SKM-1 treated with dmso at 0.1 percent for 144 hours (cell line): ENCODE data around the gene FBXL20.
"Not testable (repeated sequence)": the region's sequence is repeated elsewhere in the genome, so short reads cannot be mapped to it uniquely, and the experiment has no call there.

Experiments
- DNase-seq: peaks from one replicate; lab custom pipeline; 2025; ENCODE audit not compliant: unreplicated experiment; lab: John Stamatoyannopoulos, UW

FBXL20 gene, protein sequence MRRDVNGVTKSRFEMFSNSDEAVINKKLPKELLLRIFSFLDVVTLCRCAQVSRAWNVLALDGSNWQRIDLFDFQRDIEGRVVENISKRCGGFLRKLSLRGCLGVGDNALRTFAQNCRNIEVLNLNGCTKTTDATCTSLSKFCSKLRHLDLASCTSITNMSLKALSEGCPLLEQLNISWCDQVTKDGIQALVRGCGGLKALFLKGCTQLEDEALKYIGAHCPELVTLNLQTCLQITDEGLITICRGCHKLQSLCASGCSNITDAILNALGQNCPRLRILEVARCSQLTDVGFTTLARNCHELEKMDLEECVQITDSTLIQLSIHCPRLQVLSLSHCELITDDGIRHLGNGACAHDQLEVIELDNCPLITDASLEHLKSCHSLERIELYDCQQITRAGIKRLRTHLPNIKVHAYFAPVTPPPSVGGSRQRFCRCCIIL

DNA sequence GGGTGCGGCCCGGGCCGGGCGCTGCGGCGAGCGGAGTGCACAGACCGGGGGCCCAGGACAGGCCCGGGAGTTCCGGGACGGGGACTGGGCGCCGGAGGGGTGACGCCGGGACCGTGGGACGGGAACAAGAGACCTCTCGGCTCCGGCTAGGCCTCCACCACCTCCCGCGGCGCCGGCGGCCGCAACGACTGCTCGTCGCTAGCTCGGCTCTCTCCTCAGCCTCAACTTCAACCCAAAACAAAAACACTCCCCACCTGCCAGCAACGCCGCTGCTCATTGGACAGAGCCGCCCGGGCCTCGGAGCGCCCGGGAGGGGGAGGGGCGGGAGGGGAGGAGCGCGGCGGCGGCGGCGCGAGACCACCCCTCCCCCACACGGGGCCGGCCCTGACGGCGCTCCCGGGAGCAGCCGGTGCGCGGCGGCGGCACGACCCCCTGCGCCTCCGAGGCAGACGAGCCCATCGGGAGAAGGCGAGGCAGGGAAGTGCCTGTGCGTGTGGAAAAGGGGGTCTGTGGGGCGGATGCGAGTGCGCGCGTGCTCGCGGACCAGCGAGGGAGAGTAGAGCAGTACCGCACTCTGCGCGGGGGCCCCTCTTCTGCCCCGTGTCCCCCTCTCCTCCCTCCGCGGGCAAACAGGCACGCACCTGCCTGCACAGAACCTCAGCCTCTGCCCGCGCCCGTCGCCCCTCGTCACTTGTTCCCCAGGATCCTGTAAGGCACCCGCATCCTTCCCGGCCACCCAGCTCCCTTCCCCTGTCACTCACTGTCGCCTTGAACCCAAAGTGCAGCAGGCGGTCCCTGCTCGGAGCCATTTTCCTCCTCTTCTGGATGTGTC lies at the start of gene FBXL20:
TSS of gene FBXL20 (minus strand) at position 215 of the 832 bp plus-strand sequence. CDS start 224 bp downstream, outside the sequence.
- DNase-seq: peak; percentile 82

DNA sequence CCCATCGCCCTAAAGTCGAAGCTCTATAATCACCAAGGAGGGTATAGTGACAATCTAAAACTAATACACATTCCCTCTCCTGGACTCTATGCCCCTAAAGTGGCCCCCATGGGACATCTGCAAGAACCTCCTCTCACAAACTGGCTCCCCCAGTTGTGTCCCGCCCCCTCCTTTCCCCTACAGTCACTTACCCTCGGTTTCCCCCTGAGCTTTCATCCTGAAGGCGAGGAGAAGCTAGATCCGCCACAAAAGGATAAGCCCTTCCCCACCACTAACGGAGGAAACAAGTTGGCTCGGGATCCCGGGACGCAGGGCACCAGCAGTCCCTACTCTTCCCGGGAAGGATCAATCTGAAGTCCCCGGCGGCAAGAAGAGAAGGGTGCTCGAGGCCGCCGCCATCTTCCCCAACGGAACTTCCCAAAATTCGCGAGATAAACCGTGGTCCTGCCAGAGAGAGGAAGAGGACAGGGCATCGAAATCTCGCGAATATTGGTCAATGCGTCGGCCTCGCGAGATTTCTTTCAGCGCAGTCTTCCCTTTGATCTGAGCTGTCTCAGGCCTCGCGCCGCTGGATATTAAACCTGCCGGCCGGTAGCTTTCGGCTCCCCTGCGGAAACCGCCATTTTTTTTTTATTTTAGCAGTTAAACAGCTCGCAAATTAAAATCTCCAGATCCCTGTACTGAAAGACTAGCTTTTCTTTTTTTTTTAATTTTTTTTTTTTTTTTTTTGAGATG lies 49.6 kb upstream of the FBXL20 start, which contains the start of gene MED1:
TSS of gene MED1 (minus strand) at position 417 of the 735 bp plus-strand sequence. CDS start at position 216, 201 bp downstream.
- peak; percentile 97 for DNase-seq

DNA sequence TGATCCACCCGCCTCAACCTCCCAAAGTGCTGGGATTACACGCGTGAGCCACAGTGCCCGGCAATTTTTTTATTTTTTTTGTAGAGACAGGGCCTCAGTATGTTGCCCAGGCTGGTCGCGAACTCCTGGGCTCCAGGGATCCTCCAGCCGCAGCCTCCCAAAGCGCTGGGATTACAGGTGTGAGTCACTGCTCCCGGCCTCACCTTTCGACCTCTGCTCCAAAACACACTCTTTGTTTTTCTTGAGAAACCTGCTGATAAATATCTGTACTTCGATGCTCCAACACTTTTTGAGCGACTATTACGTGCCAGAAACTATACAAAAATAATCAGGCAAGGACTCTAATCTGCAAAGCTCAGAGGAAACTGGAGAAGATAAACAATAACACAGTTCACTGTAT lies 48.6 kb upstream of the FBXL20 start:
- DNase-seq: no peak

DNA sequence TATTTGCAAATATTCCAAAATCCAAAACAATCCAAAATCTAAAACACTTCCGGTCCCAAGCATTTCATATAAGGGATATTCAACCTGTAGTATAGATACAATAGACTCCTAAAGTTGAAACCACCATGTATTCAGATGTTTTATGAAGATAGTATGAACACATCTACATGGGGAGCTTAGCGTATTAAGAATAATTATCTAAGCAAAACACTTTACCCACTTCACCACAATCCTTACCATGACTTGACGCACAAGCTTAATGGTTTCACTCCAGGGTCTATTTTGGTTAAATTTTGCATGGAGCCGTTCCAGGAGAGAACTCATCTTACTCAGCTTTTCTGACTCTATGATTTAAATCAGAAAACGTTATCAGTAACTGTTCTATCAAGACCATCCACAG lies 46.1 kb upstream of the FBXL20 start:
- no peak for DNase-seq

DNA sequence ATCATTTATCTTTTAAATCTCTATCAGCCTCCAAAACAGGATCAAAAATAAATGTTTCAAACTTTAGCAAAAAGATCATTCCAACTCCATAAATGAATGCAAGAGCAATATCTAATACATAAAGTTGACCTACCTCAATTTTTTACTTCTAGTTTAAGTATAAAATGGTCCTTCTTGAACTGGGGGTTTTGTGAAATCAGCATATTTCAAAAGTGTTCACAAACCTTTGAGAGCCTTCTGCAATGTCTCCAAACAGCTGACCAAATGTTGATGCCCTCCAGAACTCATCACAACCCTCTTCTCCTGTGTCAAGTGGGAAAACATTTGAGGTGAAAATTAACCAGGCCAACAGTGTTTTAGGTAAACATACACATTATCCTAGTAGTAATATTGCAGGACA lies 41.9 kb upstream of the FBXL20 start:
- no peak for DNase-seq

DNA sequence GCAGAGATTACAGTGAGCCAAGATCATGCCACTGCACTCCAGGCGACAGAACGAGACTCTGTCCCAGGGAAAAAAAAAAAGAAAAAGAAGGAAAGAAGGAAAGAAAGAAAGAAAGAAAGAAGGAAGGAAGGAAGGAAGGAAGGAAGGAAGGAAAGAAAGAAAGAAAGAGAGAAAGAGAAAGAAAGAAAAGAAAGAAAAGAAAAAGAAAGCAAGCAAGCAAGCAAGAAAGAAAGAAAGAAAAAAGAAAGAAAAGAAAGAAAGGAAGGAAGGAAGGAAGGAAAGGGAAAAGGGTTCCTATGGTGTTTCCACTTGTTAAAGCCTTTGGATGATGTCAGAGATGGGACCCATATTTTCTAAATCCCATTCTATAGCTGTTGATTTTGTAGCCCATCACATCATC lies 38.4 kb upstream of the FBXL20 start:
- DNase-seq: not testable (repeated sequence)

DNA sequence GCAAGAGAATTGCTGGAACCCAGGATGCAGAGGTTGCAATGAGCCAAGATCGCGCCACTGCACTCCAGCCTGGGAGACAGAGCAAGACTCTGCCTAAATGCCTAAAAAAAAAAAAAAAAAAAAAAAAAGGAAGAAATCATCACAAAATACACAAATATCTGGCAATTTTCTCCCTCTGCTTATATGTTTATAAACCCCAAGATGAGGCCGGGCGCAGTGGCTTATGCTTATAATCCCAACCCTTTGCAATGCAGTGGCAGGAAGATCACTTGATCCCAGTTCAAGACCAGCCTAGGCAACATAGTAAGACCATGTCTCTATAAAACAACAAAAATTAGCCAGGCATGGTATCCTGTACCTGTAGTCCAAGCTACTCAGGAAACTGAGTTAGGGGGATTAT lies 28.2 kb upstream of the FBXL20 start:
- no peak for DNase-seq

DNA sequence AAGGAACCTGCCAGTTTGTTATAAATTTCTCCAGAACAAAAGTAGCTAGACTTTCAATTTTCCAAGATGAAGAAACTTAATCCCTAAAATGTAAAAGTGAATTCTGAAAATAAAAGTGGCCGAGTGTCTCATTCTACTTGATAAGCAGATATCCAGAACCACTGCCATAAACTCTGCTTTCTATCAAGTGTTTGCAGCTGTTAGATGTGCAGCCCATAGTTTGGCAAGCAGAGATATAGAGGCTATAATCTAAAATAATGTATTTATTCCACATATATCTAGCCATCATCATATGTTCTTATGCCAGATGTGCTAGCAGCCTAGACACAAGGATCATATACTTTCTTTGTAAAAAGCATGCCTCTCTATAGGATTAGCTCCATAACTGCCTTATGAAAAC lies 14.7 kb upstream of the FBXL20 start:
- no peak for DNase-seq

DNA sequence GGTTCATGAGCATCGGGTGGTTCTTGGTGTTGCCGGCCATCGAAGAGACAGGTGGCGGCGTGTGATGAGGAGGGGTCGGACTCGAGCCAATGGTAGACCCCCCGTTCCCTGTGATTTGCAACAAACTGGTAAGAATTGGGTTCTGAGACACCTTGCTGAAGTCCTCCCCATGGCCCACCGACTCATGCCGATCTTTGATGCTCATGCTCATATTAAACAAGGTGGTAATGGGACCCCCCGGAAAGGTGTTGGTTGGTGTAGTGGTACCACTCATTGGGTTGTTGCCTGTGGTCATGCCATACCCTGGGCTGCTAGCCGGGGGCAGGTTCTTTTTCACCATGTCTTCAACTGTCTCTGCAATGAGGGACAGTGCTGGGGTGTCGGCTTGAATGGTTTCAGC lies 8.9 kb upstream of the FBXL20 start:
- DNase-seq: no peak

DNA sequence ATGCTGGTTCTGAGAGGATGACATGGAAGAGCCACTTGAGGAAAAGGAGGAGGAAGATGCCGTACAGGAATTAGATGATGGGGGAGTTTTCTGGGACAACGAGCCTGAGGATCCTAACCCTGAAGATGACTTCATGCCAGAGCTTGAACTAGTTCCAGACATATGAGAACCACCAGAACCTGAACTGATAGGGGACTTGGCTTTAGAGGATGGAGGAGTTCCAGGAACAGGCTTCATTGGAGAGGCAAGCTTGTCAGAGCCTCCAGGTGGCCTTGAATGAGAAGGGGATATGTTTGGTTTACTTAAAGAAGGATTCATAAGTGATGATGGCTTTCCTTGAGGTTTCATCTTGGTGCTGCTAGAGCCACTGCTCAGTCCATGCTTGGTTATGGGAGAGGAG lies 6.9 kb upstream of the FBXL20 start:
- DNase-seq: no peak

DNA sequence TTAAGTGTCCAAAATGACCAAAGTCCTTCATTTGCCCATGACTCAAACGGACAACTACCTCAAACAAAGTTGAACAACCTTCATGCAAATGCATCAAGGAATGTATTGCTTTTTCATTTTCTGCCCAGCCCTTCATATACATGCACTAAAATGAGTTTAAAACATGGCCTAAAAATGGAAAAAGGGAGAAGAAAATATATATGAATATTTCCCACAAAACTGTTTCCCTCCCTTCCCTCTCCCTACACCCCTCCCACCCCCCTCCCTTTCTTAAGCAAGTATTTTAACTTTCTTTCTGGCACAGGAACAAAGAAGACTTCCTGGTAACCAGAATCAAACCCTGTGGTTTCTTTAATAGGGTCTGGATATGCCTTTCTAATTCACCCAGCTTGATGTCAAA lies 5.5 kb upstream of the FBXL20 start:
- no peak for DNase-seq

DNA sequence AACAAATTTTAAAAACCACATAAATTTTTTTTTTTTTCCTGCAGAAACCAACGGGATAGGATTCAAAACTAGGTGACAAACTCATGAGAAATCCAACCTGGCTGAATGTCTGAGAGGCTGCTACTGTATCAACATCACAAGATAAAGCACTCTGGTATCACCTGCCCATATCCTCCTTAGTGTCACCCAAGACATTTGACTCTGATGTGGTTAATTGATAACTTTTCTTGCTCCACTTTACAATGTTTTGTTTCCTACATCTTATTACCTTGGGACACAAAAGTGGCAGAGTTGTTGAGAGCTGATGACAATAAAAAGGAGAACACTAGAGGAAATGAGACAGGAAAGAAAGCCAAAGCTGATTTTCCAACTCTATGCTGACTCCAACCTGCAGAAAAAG lies 4.0 kb upstream of the FBXL20 start:
- DNase-seq: no peak

DNA sequence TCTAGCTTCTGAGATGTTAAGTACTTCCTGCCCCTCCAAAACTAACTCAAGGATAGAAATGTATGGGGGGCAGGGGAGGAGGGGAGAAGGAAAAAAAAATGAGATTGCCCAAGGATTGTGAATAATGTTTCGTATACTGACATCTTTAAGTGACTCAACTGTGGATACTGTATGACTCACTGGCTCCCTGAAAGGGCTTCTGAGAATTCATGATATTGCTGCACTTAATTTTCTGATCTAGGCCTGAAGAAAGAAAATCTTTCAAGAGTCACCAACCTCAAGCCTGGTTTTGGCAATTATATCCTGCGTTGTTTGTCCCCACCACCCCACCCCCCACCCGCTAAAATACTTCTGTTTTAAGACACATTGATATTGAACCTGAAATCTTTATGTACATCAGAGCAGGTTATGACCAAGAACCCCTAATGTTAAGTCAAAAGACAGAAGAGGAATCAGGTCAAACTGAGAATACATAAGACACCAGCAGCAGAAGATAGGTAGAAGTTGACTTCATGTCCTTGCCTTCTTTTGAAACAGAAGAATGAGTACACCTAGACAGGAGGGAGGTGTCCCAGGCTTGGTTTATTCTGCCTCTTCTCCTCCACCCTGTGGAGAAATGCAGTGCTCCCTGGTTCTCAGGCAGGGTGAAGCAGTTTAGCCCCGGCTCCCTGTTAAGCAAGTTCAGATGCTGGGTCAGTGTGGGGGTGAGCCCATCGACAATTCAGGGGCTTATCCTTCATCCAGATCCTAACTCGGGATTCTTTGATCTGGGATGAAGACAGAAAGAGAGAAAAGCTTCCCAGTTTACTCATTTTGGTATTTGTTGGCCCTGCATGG lies 3.3 kb upstream of the FBXL20 start:
- no peak for DNase-seq

DNA sequence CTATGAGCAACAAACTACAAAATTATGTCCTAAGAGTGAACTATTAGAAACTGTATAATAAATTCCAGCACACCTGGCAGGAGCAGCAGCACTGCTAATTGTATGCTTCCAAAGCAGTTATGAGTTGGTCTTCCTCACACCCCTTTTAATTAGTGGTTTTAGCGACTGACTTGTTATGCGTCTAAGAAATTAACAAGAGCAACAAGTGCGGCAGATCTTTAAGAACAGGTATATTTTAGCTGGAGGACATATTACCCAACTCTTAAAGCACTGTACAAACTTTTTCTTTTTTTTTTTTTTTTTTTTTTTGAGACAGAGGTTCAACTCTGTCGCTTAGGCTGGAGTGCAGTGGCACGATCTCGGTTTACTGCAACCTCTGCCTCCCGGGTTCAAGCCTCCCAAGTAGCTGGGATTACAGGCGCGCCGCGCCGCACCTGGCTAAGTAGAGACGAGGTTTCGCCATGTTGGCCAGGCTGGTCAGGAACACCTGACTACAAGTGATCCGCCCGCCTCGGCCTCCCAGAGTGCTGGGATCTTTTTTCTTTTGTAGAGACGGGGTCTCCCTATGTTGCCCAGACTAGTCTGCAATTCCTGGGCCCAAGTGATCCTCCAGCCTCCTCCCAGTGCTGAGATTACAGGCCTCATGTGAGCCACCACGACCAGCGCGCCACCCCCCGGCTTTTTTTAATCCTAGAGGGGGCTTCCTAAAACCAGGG lies 1.6 kb upstream of the FBXL20 start:
- no peak for DNase-seq

DNA sequence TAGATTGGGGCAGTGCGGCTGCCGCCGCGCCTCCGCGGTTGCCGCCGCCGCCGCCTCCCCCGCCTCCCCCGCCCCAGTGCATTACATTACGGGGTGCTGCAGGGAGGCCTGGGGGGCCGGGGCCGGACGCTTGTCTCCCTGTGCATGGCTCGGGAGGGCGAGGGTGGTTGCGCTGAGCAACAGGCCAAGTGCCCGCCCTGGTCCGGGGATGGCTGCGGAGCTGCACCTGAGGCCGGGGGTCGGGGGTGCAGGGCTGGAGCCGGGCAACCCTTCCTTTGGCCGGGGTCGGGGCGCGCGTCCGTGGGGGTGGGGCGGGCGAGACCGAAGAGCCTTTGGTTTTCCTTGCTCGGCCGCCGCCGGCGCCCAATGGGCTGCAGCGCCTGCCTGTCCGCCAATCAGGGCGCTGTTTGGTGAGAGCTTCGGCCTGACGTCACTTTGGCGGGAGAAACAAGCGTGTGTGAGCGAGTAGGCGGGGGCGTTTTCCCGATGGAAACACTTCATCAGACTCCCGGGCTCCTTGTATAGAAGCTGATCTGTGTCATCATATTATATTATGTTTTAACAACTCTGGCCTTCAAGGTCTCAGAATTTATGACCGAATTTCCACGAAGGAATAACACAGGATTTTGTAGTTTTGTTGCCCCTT lies 941 bp upstream of the FBXL20 start:
- DNase-seq: peak; percentile 89

DNA sequence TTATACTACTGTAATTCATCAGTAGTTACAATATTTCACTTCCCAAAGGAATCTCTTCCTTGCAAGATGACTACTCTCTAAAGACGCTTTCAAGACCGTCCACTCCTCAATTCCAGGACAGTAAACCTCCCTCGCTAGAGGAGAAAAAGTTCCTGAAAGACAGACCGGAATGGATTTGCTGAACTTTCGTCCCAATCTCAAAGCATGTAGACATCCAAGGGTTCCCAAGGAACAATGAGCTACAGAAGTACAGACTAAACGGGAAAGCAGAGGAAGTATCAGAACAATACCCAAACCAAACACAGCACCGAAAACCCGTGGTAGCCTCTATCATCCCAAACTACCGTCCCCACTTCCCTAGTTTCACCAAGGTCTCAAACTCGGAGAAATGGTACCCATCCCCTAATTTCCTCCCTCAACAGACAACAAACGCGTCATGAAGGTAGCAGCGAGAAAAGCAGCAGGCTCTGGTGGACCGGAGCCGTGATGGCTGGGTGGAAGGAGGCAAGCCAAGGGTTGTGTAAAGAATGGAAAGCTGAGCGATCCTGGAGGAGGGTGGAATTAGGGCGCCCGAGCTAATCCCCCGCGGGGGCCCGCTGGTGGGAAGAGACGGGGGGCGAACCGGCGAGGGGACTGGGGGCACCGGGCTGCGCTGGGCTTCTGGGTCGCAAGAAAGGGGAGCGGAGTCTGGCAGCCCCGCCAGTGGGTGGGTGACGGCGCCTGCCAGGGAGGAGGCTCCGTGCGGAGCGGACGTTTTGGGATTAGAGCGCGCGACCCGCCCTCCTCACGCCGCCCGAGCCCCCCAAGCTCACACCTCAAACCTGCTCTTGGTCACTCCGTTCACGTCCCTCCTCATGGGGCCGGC lies 647 bp downstream of the FBXL20 start:
- no peak for DNase-seq

DNA sequence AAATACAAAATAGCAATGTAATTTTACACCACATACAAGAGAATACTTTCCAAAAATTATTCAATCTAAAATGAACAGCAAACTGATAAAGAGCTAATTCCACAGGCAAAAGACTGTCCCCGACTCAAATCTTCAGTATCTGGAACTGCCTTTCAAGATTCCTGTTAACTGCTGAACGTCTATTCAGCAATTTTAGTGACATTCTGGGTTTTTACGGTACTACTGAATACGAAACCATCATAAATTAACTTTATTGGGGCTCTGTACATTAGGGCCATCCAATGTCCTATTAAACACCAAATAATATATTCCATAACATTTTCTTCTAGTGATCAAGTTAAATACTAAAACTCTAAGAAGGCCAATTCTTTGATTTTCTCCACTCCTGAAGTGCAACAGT lies 1.6 kb downstream of the FBXL20 start:
- no peak for DNase-seq

DNA sequence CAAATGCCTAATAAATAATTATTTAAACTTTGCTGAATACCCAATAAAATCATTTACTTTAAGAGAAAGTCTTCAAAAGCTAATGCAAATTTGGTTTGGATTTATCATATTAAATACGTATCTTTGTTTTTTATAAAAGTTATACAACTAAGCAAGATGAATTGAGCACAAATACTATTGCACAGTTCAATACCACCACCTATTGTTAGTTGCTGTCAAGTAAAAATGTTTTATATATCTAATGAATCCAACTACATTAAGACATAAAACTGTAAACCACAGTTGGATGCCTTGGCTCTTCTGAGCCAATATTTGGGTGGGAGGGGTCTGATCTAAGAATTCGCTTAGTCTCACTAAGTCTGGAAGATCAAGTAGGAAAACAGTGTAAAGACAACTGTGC lies 7.7 kb downstream of the FBXL20 start:
- no peak for DNase-seq
